GM10266 (cell line): ENCODE measurements around the gene ACAT2.
A peak's percentile ranks its signal among the peaks of the same experiment; 100 is the strongest.

Experiments used
- DNase-seq: peaks from one replicate; pipeline ENCODE4 v3.0.0; 2012; ENCODE audit errors: extremely low spot score
- TF ChIP-seq, protein P1 (sequence below): IDR thresholded peaks from 2 replicates; pipeline ENCODE4 v1.5.1; 2012; ENCODE audit warnings: mild to moderate bottlenecking, low read depth; ENCODE audit not compliant: control insufficient read depth, insufficient read depth; ENCODE audit errors: missing control alignments

Gene ACAT2

DNA sequence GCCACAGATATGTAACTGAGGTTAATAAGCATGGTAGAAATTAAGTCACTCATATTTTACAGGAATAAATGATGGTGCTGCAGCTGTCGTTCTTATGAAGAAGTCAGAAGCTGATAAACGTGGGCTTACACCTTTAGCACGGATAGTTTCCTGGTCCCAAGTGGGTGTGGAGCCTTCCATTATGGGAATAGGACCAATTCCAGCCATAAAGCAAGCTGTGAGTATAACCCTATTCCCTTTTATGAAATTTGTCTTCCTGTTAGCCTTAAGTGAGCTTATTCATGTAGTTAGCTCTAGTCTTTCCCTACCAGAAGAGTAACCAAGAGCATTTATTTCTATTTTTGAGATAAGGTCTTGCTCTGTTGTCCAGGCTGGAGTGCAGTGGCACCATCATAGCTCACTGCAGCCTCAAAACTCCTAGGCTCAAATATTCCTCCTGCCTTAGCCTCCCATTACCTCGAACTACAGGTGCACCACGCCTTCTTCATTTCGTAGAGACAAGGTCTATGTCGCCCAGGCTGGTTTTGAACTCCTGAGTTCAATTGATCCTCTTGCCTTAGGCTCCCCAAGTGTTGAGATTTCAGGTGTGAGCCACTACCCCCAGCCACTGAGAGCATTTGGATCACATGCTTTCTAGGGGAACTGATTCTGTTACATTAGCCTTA lies 15.5 kb downstream of the ACAT2 start:
- no peak for DNase-seq
- TF ChIP-seq, protein P1, sequence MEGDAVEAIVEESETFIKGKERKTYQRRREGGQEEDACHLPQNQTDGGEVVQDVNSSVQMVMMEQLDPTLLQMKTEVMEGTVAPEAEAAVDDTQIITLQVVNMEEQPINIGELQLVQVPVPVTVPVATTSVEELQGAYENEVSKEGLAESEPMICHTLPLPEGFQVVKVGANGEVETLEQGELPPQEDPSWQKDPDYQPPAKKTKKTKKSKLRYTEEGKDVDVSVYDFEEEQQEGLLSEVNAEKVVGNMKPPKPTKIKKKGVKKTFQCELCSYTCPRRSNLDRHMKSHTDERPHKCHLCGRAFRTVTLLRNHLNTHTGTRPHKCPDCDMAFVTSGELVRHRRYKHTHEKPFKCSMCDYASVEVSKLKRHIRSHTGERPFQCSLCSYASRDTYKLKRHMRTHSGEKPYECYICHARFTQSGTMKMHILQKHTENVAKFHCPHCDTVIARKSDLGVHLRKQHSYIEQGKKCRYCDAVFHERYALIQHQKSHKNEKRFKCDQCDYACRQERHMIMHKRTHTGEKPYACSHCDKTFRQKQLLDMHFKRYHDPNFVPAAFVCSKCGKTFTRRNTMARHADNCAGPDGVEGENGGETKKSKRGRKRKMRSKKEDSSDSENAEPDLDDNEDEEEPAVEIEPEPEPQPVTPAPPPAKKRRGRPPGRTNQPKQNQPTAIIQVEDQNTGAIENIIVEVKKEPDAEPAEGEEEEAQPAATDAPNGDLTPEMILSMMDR: no peak

DNA sequence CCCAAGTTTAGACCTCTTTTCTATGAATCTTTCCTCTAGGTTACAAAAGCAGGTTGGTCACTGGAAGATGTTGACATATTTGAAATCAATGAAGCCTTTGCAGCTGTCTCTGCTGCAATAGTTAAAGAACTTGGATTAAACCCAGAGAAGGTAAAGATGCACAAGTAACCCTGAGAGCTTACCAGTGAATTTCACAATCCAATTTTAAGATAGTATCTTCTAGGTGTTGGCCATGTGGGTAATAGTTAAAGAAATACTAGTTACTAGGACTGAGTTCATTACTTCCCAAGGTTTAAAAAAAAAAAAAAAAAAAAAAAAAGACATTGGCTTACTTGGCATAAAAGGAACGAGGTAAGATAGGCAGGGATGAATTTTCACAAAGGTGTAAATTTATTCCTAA lies 16.3 kb downstream of the ACAT2 start:
- TF ChIP-seq, protein P1: no peak

GRCh38 chr6:159778542-159779103 lies 16.8 kb downstream of the ACAT2 start:
- DNase-seq: no peak
- TF ChIP-seq, protein P1: no peak

More for the DNA sequence above, 16.3 kb downstream of the ACAT2 start:
- no peak for DNase-seq

GRCh38 chr6:159788276-159788675 lies 26.4 kb downstream of the ACAT2 start:
- TF ChIP-seq, protein P1: no peak
- no peak for DNase-seq

DNA sequence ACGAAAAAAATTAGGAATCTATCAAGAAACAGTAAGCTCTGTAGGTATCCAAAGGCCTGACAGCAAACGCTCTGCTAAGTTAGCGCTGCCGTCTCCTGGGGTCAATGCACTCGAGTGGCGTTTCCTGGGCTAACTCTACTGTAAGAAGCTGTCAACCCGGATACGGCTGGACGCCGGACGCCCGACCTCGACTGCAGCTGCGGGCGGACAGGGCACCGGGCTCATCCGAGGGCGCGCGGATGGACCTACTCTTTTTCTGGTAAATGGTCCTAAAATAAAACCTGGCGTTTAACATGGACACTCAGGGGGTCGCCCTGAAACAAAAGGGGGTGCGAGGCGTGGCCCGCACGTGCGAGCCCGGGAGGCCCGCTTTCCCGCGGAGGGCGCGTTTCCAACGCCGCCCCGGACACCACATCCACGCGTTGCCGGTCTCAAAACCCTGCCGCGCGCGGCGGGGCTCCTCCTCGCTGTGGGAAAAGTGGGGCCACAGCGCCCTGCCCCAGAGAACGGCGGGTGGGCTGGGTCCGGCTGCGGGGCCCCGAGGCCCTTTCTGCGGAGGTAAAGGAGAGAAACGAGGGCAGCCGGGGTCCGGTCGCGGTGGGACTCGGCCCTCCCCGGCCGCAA lies 27.0 kb downstream of the ACAT2 start:
- no peak for DNase-seq
- TF ChIP-seq, protein P1: no peak

DNA sequence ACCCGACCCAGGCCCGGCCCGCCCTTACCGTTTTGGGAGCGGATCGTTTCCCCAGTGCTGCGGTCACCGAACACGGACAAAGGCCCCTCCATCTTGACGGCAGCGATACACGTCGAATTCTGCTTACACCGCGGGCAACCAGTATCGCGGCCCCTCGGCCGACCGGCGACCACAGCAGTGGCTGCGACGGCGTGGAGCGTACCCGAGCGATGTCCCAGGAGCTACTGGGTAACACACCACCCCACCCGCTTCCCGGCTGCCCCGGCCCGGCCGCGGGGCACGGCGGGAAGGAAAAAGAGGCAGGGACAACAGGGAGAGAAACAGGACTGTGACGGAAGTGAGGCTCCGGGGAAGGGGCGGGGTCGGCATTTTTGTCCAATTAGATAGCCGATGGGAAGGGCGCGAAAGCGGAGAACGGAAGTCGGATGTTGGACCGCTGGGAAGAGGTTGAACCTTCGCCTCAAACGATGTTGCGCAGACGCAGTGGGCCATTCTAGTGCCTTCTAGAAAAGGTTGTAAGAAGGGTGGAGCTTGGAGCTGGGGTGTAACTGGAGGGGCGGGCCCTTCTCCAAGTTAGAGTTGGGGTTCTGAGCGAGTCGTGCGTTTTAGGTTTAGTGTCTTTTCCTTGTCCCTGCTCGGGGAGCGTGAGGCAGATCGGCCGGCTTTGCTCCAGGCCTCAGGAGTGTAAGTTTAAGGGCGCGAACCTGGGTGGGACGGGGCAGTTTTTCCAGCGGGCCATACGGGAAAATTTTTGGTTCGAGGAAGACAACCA lies 27.7 kb downstream of the ACAT2 start, which contains the start of gene TCP1:
TSS of gene TCP1 (minus strand) at position 226 of the 772 bp plus-strand sequence. CDS start at position 92, 134 bp downstream.
- DNase-seq: peak; percentile 95
- TF ChIP-seq, protein P1: no peak
